AG08395 (cell line): ENCODE data around the gene SP4.
A peak's percentile ranks its signal among the peaks of the same experiment; 100 is the strongest.

ENCODE experiments used
- DNase-seq: peaks from one replicate; pipeline ENCODE4 v3.0.0; 2012; ENCODE audit warnings: mixed read lengths, low spot score

Gene SP4

GRCh38 chr7:21443149-21443841 is 15.4 kb downstream of the SP4 start:
- DNase-seq, result no peak

GRCh38 chr7:21448974-21449373 is 21.1 kb downstream of the SP4 start:
- no peak for DNase-seq

- no peak for DNase-seq
Observed at GRCh38 chr7:21450076-21450475, 22.2 kb downstream of the SP4 start.

GRCh38 chr7:21450941-21451340 is 23.1 kb downstream of the SP4 start:
- DNase-seq, result no peak

- no peak for DNase-seq
Observed at GRCh38 chr7:21454182-21454581, 26.3 kb downstream of the SP4 start.

GRCh38 chr7:21454906-21455305 is 27.0 kb downstream of the SP4 start:
- DNase-seq, result no peak

- DNase-seq, result no peak
Observed at GRCh38 chr7:21461282-21461681, 33.4 kb downstream of the SP4 start.

GRCh38 chr7:21462081-21462480 is 34.2 kb downstream of the SP4 start:
- DNase-seq, result no peak

GRCh38 chr7:21463524-21463923 is 35.6 kb downstream of the SP4 start:
- no peak for DNase-seq

- DNase-seq, result no peak
Observed at GRCh38 chr7:21468969-21469368, 41.1 kb downstream of the SP4 start.

- DNase-seq, result no peak
Observed at GRCh38 chr7:21469894-21470293, 42.0 kb downstream of the SP4 start.

GRCh38 chr7:21472029-21472428 is 44.1 kb downstream of the SP4 start:
- DNase-seq, result no peak

GRCh38 chr7:21476429-21476828 is 48.5 kb downstream of the SP4 start:
- no peak for DNase-seq

- no peak for DNase-seq
Observed at GRCh38 chr7:21480693-21481403, 53.0 kb downstream of the SP4 start.

- DNase-seq, result no peak
Observed at GRCh38 chr7:21486511-21486910, 58.6 kb downstream of the SP4 start.

- no peak for DNase-seq
Observed at GRCh38 chr7:21495731-21496130, 67.8 kb downstream of the SP4 start.

GRCh38 chr7:21497072-21497471 is 69.2 kb downstream of the SP4 start:
- peak; percentile 5 for DNase-seq

GRCh38 chr7:21500117-21500832 is 72.4 kb downstream of the SP4 start:
- DNase-seq, result no peak

GRCh38 chr7:21504021-21504420 is 76.1 kb downstream of the SP4 start:
- DNase-seq, result no peak

GRCh38 chr7:21507627-21508343 is 79.9 kb downstream of the SP4 start:
- peak; percentile 41 for DNase-seq

- DNase-seq, result no peak
Observed at GRCh38 chr7:21508538-21508937, 80.7 kb downstream of the SP4 start.

GRCh38 chr7:21514062-21514461 is 86.2 kb downstream of the SP4 start:
- DNase-seq, result no peak

- no peak for DNase-seq
Observed at GRCh38 chr7:21524680-21525079, 96.8 kb downstream of the SP4 start.
